ENCODE measurements around the gene ACP4. TPM values are rescaled to one million over a fixed set of nuclear protein-coding genes. Genes with fewer than 3 reads are reported as not detected.
"Not testable (repeated sequence)": the region's sequence is repeated elsewhere in the genome, so short reads cannot be mapped to it uniquely, and the experiment has no call there.

The ACP4 gene
- total and polyA plus RNA-seq, 3 donors from 2014 or later: 0.43 to 4.0 (median 1.9) TPM

GRCh38 chr19:50759886-50760285 lies 30.3 kb upstream of the ACP4 start:
- Histone ChIP-seq H3K36me3 (ENCODE audit: low read depth, missing control alignments) (no peaks in the 10 kb centered on the region), H3K4me1 (no peaks in the 10 kb centered on the region), H3K27me3 (no peaks in the 10 kb centered on the region), H3K9me3 (no peaks in the 10 kb centered on the region), H3K27ac (no peak overlapping the region), H3K4me3 (no peak overlapping the region)
- 50 to 68% methylated on average over 4 of the region's 4 CpGs for WGBS, 2 donors
- intact Hi-C loops (cut with DNase I; ENCODE audit: low total_unique reads): loop anchor here (5.0 kb wide), 1 partner anchor 408 kb away; no protein-coding TSS in a partner anchor
- no peak for DNase-seq
- TF ChIP-seq POLR2A (IDR thresholded peaks at IDR 0.05) (no peak), CTCF (IDR thresholded peaks at IDR 0.05) (no peak)

DNA sequence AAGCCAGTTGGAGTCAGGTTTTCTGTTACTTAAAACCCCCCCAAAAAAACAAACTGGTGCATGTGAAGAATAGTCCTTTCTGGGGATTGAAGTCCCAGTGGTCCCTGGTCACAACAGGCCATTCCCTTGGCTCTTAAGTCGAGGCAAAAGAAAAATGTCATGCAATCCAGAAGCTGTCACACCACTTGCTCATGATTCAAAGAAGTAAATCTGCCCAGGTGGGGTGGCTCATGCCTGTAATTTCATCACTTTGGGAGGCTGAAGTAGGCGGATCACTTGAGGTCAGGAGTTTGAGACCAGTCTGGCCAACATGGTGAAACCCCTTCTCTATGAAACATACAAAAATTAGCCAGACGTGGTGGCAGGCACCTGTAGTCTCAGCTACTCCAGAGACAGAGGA lies 28.7 kb upstream of the ACP4 start:
- H3K27ac ChIP-seq; DNase-seq; H3K4me1 ChIP-seq; H3K36me3 ChIP-seq (ENCODE audit: low read depth, missing control alignments); H3K27me3 ChIP-seq; H3K9me3 ChIP-seq; H3K4me3 ChIP-seq: not testable (repeated sequence)
- WGBS, 2 donors: 65 to 74% methylated on average over 2 to 3 of the region's 3 CpGs
- intact Hi-C loops (cut with DNase I; ENCODE audit: low total_unique reads): loop anchor here (5.0 kb wide), 1 partner anchor 409 kb away; no protein-coding TSS in a partner anchor

GRCh38 chr19:50763521-50763920 lies 26.7 kb upstream of the ACP4 start:
- 75 to 78% methylated on average over 3 to 13 of the region's 13 CpGs for WGBS, 2 donors
- not testable (repeated sequence) for DNase-seq; H3K27me3 ChIP-seq; H3K4me1 ChIP-seq; H3K9me3 ChIP-seq; H3K36me3 ChIP-seq (ENCODE audit: low read depth, missing control alignments); H3K4me3 ChIP-seq; H3K27ac ChIP-seq
- intact Hi-C loops (cut with DNase I; ENCODE audit: low total_unique reads): loop anchor here (5.0 kb wide), 1 partner anchor 411 kb away; no protein-coding TSS in a partner anchor

DNA sequence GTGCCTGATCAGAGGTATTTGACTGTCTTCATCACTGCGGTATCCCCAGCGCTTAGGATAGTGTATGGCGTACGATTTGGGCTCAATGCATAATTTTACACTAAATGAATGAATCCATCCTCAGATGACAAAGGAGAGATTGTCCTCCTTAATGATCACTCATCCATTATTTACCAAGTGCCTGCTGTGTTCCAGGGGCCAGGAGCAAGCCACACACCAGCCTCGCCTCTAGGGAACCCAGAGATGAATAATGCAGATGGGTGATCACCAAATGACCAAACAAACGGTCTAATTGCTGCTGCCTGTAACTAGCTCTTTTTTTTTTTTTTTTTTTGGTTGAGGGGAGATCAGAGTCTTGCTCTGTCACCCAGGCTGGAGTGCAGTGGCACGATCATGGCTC lies 25.8 kb upstream of the ACP4 start:
- no peaks in the 10 kb centered on the region for H3K27me3 ChIP-seq

DNA sequence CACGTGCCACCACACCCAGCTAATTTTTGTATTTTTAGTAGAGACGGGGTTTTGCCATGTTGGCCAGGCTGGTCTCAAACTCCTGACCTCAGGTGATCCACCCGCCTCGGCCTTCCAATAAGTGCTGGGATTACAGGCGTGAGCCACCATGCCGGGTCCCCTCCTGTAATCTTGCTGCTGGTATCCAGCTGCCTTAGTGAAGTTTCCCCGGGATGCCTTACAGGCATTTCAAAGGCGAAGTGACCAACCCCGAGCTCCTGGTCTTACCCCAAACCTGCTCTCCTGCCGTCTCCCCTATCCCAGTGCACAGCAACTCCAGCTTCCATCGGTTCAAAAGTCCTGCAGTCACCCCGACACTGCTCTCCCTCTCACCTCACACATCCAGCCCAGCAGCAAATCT lies 23.5 kb upstream of the ACP4 start:
- intact Hi-C loops (cut with DNase I; ENCODE audit: low total_unique reads); DNase-seq: not testable (repeated sequence)
- WGBS, 2 donors: 73 to 74% methylated on average over 12 of the region's 12 CpGs

More for the DNA sequence above, 25.8 kb upstream of the ACP4 start:
- 70 to 78% methylated on average over 7 of the region's 7 CpGs for WGBS, 2 donors
- no peak overlapping the region for H3K4me3 ChIP-seq
- no peak for DNase-seq
- intact Hi-C loops (cut with DNase I; ENCODE audit: low total_unique reads): loop anchor here (5.0 kb wide), 1 partner anchor 412 kb away; no protein-coding TSS in a partner anchor
- H3K36me3 ChIP-seq (ENCODE audit: low read depth, missing control alignments): no peaks in the 10 kb centered on the region
- H3K4me1 ChIP-seq: no peaks in the 10 kb centered on the region
- H3K9me3 ChIP-seq: no peaks in the 10 kb centered on the region
- TF ChIP-seq CTCF (IDR thresholded peaks at IDR 0.05): no peak
- TF ChIP-seq POLR2A (IDR thresholded peaks at IDR 0.05): no peak
- H3K27ac ChIP-seq: no peak overlapping the region

DNA sequence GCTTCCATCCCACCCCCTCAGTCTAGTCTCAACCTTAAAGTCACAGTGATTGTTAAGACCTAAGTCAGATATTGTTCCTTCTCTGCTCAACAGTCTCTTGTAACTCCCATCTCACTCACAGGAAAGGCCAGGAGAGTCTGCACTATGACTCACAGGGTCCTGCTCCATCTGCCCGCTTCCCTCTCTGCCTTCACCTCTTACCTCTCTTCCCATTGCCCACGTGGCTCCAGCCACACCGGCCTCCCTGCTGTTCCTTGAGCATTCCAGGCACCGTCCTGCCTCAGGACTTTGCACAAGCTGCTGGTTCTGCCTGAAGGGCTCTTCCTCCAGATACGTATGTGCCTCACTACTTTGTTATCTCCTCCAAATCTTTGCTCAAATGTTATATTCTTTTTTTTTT lies 23.0 kb upstream of the ACP4 start:
- intact Hi-C loops (cut with DNase I; ENCODE audit: low total_unique reads); H3K4me1 ChIP-seq; H3K27ac ChIP-seq; H3K36me3 ChIP-seq (ENCODE audit: low read depth, missing control alignments); H3K27me3 ChIP-seq; H3K9me3 ChIP-seq; DNase-seq; H3K4me3 ChIP-seq: not testable (repeated sequence)
- WGBS, 2 donors: 53 to 57% methylated on average over 5 of the region's 5 CpGs

More for the DNA sequence above, 23.5 kb upstream of the ACP4 start:
- H3K36me3 ChIP-seq (ENCODE audit: low read depth, missing control alignments); H3K4me3 ChIP-seq; H3K9me3 ChIP-seq; H3K27me3 ChIP-seq; H3K27ac ChIP-seq; H3K4me1 ChIP-seq: not testable (repeated sequence)

GRCh38 chr19:50768277-50768676 lies 21.9 kb upstream of the ACP4 start:
- no peak overlapping the region for H3K4me3 ChIP-seq
- H3K27ac ChIP-seq: no peak overlapping the region
- no peak for DNase-seq
- no peaks in the 10 kb centered on the region for H3K4me1 ChIP-seq
- no peaks in the 10 kb centered on the region for H3K9me3 ChIP-seq
- no peak for TF ChIP-seq POLR2A (IDR thresholded peaks at IDR 0.05)
- intact Hi-C loops (cut with DNase I; ENCODE audit: low total_unique reads): no loop called here
- 76 to 77% methylated on average over 5 of the region's 5 CpGs for WGBS, 2 donors
- H3K36me3 ChIP-seq (ENCODE audit: low read depth, missing control alignments): no peaks in the 10 kb centered on the region
- H3K27me3 ChIP-seq: no peaks in the 10 kb centered on the region

GRCh38 chr19:50770164-50770563 lies 20.1 kb upstream of the ACP4 start, which contains the start of gene GPR32:
Gene GPR32, plus strand, starts transcription at chr19:50770464. Its CDS starts 137 bp downstream, at chr19:50770601.
- intact Hi-C loops (cut with DNase I; ENCODE audit: low total_unique reads); H3K27me3 ChIP-seq; H3K36me3 ChIP-seq (ENCODE audit: low read depth, missing control alignments); DNase-seq; H3K9me3 ChIP-seq; H3K4me1 ChIP-seq; H3K27ac ChIP-seq; H3K4me3 ChIP-seq: not testable (repeated sequence)
- 81% methylated on average over 2 of the region's 2 CpGs for WGBS, 2 donors

All from testis (tissue), 3 donors.